Measurements from ENCODE around the gene CACNA2D3.

DNA sequence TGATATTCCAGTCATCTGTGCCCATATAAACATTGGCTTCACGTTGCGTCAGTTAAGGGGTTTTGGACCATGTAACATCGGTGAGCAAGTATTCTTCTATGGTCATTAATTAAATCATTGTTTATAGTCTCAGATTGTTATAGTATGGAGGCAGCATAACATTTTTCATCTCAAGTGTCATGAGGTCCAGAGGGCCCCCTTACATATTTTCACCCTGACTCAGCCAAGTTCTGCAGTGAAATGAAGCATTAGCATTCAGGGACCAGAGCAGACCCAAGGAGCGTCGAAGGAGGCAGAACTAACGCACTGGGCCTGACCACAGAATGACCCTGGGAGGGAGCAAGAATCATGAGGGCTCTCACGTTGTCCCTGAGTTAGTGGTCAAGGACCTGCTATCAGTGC is 634.0 kb downstream of the CACNA2D3 start:
- TF ChIP-seq, protein P1, sequence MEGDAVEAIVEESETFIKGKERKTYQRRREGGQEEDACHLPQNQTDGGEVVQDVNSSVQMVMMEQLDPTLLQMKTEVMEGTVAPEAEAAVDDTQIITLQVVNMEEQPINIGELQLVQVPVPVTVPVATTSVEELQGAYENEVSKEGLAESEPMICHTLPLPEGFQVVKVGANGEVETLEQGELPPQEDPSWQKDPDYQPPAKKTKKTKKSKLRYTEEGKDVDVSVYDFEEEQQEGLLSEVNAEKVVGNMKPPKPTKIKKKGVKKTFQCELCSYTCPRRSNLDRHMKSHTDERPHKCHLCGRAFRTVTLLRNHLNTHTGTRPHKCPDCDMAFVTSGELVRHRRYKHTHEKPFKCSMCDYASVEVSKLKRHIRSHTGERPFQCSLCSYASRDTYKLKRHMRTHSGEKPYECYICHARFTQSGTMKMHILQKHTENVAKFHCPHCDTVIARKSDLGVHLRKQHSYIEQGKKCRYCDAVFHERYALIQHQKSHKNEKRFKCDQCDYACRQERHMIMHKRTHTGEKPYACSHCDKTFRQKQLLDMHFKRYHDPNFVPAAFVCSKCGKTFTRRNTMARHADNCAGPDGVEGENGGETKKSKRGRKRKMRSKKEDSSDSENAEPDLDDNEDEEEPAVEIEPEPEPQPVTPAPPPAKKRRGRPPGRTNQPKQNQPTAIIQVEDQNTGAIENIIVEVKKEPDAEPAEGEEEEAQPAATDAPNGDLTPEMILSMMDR (IDR thresholded peaks at IDR 0.05), result no peak
- TF ChIP-seq POLR2A (IDR thresholded peaks at IDR 0.05), result no peak
